ENCODE results near the gene MRM3.
"Not testable (repeated sequence)": the region's sequence is repeated elsewhere in the genome, so short reads cannot be mapped to it uniquely, and the experiment has no call there.

Gene MRM3

DNA sequence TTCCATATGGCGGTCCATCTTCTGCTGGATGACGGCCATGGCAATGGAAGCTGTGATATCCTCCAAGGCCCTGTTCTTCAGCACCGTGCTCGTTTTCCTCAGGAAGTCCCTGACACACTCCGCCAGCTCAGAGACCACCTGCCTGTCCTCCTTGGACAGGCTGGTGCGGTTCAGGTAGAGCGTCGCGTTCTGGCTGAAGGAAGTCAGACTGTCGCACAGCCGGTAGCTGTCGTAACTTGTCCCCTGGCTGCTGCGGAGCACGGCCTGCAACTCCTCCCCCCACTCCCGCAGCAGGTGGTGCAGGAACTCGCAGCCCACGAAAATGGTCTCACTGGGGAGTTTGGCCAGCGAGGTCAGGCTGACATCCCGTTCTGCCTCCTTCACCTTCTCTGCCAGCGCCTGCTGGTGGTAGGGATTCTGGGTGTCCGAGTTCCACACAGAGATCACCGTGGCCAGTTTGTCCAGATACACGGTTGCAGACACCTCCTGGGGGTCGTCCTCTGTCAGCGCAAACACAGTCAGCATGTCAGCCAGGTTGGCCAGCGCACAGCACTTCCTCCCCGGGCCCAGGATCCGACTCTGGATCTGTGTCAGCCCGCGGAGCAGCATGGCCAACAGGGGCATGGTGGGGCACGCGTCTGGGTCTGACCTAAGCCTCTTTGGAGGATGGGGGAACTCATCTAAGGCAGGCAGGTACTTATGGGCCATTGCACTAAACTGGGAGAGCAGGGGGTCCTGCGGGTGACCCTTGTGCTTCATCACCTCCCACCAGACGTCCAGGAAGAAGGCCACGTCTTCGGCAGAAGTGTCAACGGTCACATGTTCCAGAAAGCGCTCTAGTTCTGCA is 35.1 kb upstream of the MRM3 start:
- FAIRE-seq: no peak
- no peak for DNase-seq (ENCODE audit: insufficient read length)
- no peak for TF ChIP-seq TAF1 (IDR thresholded peaks at IDR 0.05; ENCODE audit: borderline replicate concordance, low read depth, low read length)
- no peak for TF ChIP-seq POLR2A (IDR thresholded peaks at IDR 0.05; ENCODE audit: low read depth, low read length)
- no peak for TF ChIP-seq POLR2AphosphoS5 (IDR thresholded peaks at IDR 0.05; ENCODE audit: low read depth, low read length)

DNA sequence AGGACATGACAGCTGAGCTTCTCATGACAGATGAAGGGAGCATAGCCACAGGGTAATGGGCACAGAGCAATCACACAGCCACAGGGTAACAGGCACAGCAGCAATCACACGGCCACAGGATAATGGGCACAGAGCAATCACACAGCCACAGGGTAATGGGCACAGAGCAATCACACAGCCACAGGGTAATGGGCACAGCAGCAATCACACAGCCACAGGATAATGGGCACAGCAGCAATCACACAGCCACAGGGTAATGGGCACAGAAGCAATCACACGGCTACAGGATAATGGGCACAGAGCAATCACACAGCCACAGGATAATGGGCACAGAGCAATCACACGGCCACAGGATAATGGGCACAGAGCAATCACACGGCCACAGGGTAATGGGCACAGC is 33.5 kb upstream of the MRM3 start:
- DNase-seq (ENCODE audit: insufficient read length): not testable (repeated sequence)
- FAIRE-seq: peak; percentile 24

DNA sequence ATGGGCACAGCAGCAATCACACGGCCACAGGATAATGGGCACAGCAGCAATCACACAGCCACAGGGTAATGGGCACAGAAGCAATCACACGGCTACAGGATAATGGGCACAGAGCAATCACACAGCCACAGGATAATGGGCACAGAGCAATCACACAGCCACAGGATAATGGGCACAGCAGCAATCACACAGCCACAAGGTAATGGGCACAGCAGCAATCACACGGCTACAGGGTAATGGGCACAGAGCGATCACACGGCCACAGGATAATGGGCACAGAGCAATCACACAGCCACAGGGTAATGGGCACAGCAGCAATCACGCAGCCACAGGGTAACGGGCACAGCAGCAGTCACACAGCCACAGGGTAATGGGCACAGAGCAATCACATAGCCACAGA is 32.8 kb upstream of the MRM3 start:
- DNase-seq (ENCODE audit: insufficient read length); FAIRE-seq: not testable (repeated sequence)

DNA sequence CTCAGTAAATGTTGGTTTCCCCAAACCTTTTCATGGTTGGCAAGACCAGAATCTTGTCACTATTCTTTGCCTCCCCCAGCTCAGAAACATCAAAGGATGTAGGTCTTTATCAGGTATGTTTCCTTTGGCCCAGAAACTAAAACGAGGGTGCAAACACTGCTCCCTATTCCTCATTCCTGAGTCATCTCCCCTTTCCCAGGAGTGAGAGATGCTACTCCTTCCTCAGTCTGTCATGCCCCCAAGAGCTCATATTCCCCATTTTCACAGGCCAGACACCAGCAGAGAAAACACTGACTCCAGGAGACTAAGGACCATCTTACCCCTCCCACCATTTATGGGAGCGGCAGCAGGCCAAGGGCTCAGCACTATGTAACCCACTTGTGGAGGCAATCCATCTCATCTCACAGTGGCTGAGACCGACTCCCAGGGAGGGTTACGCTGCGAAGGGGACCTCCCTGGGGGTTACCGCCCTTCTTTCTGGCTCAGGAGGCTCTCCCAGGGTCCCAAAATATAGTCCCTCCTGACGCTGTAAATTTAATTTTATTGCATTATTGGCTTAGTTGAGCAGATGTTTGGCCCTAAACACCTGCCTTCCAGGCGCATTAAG is 31.6 kb upstream of the MRM3 start:
- no peak for DNase-seq (ENCODE audit: insufficient read length)
- no peak for FAIRE-seq
- TF ChIP-seq POLR2A (IDR thresholded peaks at IDR 0.05; ENCODE audit: low read depth, low read length) (no peak), POLR2AphosphoS5 (IDR thresholded peaks at IDR 0.05; ENCODE audit: low read depth, low read length) (no peak), TAF1 (IDR thresholded peaks at IDR 0.05; ENCODE audit: borderline replicate concordance, low read depth, low read length) (no peak)

- DNase-seq (ENCODE audit: insufficient read length) (peak; percentile 48), FAIRE-seq (no peak)
- no peak for TF ChIP-seq POLR2A (IDR thresholded peaks at IDR 0.05; ENCODE audit: low read depth, low read length)
- TF ChIP-seq TAF1 (IDR thresholded peaks at IDR 0.05; ENCODE audit: borderline replicate concordance, low read depth, low read length): no peak
- TF ChIP-seq POLR2AphosphoS5 (IDR thresholded peaks at IDR 0.05; ENCODE audit: low read depth, low read length): peak; percentile 33; the same call in 1 of the 2 replicates
Measured at GRCh38 chr17:751269-752001, 30.7 kb upstream of the MRM3 start.

GRCh38 chr17:752002-752619 is 30.0 kb upstream of the MRM3 start, which contains the start of gene GEMIN4:
TSS of gene GEMIN4 (minus strand) at chr17:752264. CDS start at chr17:752142, 122 bp downstream.
- peak; percentile 98 for DNase-seq (ENCODE audit: insufficient read length)
- 0 out of 2 replicates have a peak, but pooled peaks have one; percentile 45 for TF ChIP-seq TAF1 (IDR thresholded peaks at IDR 0.05; ENCODE audit: borderline replicate concordance, low read depth, low read length)
- peak; percentile 72 for TF ChIP-seq POLR2AphosphoS5 (IDR thresholded peaks at IDR 0.05; ENCODE audit: low read depth, low read length)
- peak; percentile 87 for TF ChIP-seq POLR2A (IDR thresholded peaks at IDR 0.05; ENCODE audit: low read depth, low read length)
- FAIRE-seq: peak; percentile 92

- DNase-seq (ENCODE audit: insufficient read length) (peak; percentile 31), FAIRE-seq (no peak)
- TF ChIP-seq POLR2AphosphoS5 (IDR thresholded peaks at IDR 0.05; ENCODE audit: low read depth, low read length): no peak
- TF ChIP-seq POLR2A (IDR thresholded peaks at IDR 0.05; ENCODE audit: low read depth, low read length): no peak
- TF ChIP-seq TAF1 (IDR thresholded peaks at IDR 0.05; ENCODE audit: borderline replicate concordance, low read depth, low read length): no peak
Measured at GRCh38 chr17:752620-753219, 29.4 kb upstream of the MRM3 start.

DNA sequence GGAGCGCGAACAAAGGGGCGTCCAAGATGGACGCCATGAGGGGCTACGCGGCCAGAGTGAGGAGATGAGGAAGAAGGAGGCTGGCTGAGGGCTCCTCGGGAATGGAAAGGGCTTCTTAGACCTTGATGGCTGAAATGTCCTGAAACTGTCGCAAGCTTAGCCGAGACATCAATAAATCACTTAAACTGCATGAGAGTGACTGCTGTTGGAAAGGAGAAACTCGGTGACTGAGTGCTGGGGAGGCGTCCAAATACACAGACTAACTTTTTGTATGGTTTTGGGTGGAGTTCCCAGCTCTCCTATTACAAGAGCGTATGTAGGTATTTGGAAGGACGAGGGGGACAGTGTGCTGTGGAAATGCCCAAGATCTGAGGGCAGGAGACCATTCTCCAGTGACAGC is 28.7 kb upstream of the MRM3 start:
- FAIRE-seq: no peak
- no peak for TF ChIP-seq POLR2AphosphoS5 (IDR thresholded peaks at IDR 0.05; ENCODE audit: low read depth, low read length)
- no peak for DNase-seq (ENCODE audit: insufficient read length)

DNA sequence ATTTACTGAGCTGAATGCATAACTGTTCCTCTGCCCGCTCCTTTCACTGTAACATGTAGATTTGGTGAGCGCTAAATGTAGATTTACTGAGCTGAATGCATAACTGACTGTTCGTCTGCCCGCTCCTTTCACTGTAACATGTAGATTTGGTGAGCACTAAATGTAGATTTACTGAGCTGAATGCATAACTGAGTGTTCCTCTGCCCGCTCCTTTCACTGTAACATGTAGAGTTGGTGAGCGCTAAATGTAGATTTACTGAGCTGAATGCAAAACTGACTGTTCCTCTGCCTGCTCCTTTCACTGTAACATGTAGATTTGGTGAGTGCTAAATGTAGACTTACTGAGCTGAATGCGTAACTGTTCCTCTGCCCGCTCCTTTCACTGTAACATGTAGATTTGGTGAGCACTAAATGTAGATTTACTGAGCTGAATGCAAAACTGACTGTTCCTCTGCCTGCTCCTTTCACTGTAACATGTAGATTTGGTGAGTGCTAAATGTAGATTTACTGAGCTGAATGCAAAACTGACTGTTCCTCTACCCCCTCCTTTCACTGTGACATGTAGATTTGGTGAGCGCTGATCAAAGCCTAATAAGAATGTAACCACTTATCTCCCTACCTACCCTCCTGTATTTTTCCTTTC is 26.7 kb upstream of the MRM3 start:
- not testable (repeated sequence) for DNase-seq (ENCODE audit: insufficient read length); FAIRE-seq

DNA sequence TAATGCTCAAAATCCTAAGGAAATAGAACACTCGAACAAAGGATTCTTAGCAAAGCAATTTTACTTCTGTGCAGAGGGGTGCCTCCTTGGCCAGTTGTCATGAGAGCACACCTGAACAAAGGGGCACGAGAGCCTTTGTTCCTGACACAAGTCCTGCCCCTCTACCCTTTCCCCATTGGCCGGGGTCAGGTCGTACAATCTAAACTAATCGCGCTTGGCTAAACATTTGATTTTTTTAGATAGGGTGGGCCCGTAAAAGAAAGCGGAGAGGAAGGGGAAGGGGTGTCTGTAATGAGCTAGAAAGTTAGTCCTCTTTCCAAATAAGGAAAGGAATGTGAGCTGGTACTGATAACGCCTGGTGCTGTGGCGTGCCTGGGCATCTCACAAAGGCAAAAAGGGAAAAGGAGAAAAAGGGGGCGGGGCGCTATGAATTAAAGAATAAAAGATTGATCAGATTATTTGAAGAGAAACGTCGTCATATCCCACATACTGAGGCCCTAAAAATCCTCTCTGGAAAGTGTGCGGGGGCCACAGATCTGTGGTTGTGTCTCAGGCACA is 26.1 kb upstream of the MRM3 start:
- FAIRE-seq; DNase-seq (ENCODE audit: insufficient read length): not testable (repeated sequence)

DNA sequence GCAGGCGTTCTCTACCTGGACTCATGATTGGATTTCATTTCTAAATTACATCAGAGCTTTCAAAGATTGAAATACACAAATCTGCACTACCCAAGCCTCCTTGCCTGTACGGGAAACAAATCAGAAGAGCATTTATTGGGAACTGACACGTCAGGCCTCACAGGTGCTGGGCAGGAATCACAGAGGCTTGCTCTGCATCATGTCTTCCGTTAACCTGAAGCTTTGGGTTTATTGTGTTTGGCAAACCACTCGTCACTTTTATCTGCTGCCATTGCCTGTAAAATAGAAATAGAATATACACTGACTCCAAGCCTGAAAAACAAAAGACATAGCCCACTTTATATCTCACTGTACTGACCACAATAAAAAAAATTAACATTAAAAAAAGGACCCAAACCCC is 22.2 kb upstream of the MRM3 start:
- no peak for FAIRE-seq
- TF ChIP-seq POLR2AphosphoS5 (IDR thresholded peaks at IDR 0.05; ENCODE audit: low read depth, low read length) (no peak), TAF1 (IDR thresholded peaks at IDR 0.05; ENCODE audit: borderline replicate concordance, low read depth, low read length) (no peak), POLR2A (IDR thresholded peaks at IDR 0.05; ENCODE audit: low read depth, low read length) (no peak)
- no peak for DNase-seq (ENCODE audit: insufficient read length)

Data from GM12892 (cell line).